Kidney epithelial cell (primary cell): ENCODE data around the gene ENPP3. TPM values are rescaled to one million over a fixed set of nuclear protein-coding genes. Genes with fewer than 3 reads are reported as not detected.

Experiments used
- DNase-seq: peaks from one replicate; pipeline ENCODE4 v3.0.0-alpha.2; 2010; ENCODE audit warnings: low read depth
- H3K27me3 ChIP-seq: 2 replicates; pipeline ENCODE4 v1.6.0; 2011; ENCODE audit warnings: low read length; ENCODE audit not compliant: control insufficient read depth, insufficient read depth
- H3K36me3 ChIP-seq: 2 replicates; pipeline ENCODE4 v1.5.1; 2011; ENCODE audit warnings: low read length; ENCODE audit not compliant: control insufficient read depth, insufficient read depth
- H3K4me3 ChIP-seq: 2 replicates; pipeline ENCODE4 v1.5.1; 2011; ENCODE audit warnings: low read depth, mild to moderate bottlenecking, control low read depth, low read length
- CTCF ChIP-seq: IDR thresholded peaks from 2 replicates; pipeline ENCODE4 v1.5.1; 2011; ENCODE audit warnings: mild to moderate bottlenecking, moderate library complexity, low read length, control low read depth, inconsistent platforms; ENCODE audit not compliant: insufficient read depth, poor library complexity, severe bottlenecking
- total RNA-seq: library from RNA; depleted of rRNA; stranded (reverse); fragments of >200 nt; gene quantifications from 2 replicates; pipeline ENCODE4 v1.2.3, GENCODE V29; 2015

The ENPP3 gene
- not detected in 2 replicates for total RNA-seq

- DNase-seq: no peak
- H3K27me3 ChIP-seq: no peaks in the 10 kb centered on the region
- no peak for TF ChIP-seq CTCF
- H3K36me3 ChIP-seq: no peaks in the 10 kb centered on the region
- no peak within 1 kb of the TSS for H3K4me3 ChIP-seq
Measured at GRCh38 chr6:131636880-131637792, at the start of gene ENPP3. ENPP3 (plus strand) TSS chr6:131637302; CDS start chr6:131637385, 83 bp downstream.

GRCh38 chr6:131587909-131588308 is 49.2 kb upstream of the ENPP3 start:
- Histone ChIP-seq H3K36me3 (no peaks in the 10 kb centered on the region), H3K27me3 (no peaks in the 10 kb centered on the region), H3K4me3 (no peak overlapping the region)
- no peak for DNase-seq
- no peak for TF ChIP-seq CTCF

GRCh38 chr6:131588643-131589042 is 48.5 kb upstream of the ENPP3 start:
- TF ChIP-seq CTCF: no peak
- no peaks in the 10 kb centered on the region for H3K27me3 ChIP-seq
- DNase-seq: no peak
- H3K36me3 ChIP-seq: no peaks in the 10 kb centered on the region
- no peak overlapping the region for H3K4me3 ChIP-seq

GRCh38 chr6:131592935-131593334 is 44.2 kb upstream of the ENPP3 start:
- TF ChIP-seq CTCF: no peak
- Histone ChIP-seq H3K27me3 (no peaks in the 10 kb centered on the region), H3K4me3 (no peak overlapping the region), H3K36me3 (no peaks in the 10 kb centered on the region)
- DNase-seq: no peak

GRCh38 chr6:131594074-131594473 is 43.0 kb upstream of the ENPP3 start:
- Histone ChIP-seq H3K4me3 (no peak overlapping the region), H3K27me3 (no peaks in the 10 kb centered on the region), H3K36me3 (no peaks in the 10 kb centered on the region)
- no peak for TF ChIP-seq CTCF
- DNase-seq: no peak
